IMR-90 (cell line): ENCODE results near the gene MEGF6.

Experiments
- POLR2A ChIP-seq: IDR thresholded peaks from 2 replicates; pipeline ENCODE4 v1.6.1; 2012; ENCODE audit warnings: mild to moderate bottlenecking, low read depth, low read length
- TF ChIP-seq, protein P1 (sequence below): conservative IDR thresholded peaks from 2 replicates; pipeline ENCODE4 v1.5.1; 2012; ENCODE audit warnings: mild to moderate bottlenecking, low read depth, low read length, improper control_type of control experiment

DNA sequence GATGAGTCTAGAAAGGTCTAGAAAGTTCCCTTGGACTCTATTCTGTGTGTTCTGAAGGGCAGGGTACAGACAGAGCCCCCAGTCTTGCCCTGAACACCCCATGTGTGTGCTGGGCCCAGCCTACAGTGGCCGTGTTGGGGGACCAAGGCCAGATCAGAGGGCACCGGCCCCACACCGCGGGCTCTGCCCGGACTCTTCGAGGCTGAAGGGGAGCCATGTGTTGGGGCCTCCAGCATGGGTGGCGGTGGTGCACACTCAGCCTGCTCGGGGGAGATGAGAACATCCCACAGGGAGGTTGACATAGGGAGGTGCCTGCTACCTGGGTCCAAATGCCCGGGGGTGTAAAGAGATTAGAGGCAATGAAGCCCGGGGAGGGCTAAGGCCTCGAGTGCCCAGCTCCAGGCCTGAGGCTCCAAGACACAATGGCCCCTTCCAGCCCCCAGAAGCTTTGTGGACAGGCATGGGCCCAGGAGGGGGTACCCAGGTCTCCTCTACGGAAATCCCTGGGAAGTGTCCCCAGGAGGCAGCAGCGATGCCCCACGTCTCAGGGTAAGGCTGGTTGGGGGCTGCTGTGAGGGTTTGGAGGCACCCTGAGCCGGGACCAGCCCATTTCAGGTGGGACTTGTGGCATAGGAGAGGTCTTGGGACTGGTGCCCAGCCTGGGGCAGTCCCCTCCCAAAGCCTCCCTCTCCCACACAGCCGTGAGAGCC lies 144.8 kb downstream of the MEGF6 start:
- TF ChIP-seq, protein P1, sequence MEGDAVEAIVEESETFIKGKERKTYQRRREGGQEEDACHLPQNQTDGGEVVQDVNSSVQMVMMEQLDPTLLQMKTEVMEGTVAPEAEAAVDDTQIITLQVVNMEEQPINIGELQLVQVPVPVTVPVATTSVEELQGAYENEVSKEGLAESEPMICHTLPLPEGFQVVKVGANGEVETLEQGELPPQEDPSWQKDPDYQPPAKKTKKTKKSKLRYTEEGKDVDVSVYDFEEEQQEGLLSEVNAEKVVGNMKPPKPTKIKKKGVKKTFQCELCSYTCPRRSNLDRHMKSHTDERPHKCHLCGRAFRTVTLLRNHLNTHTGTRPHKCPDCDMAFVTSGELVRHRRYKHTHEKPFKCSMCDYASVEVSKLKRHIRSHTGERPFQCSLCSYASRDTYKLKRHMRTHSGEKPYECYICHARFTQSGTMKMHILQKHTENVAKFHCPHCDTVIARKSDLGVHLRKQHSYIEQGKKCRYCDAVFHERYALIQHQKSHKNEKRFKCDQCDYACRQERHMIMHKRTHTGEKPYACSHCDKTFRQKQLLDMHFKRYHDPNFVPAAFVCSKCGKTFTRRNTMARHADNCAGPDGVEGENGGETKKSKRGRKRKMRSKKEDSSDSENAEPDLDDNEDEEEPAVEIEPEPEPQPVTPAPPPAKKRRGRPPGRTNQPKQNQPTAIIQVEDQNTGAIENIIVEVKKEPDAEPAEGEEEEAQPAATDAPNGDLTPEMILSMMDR, result no peak
- TF ChIP-seq POLR2A, result no peak
